Limb (tissue), 2 donors: ENCODE results near the gene WRAP73.

Experiments used
- DNase-seq, 2 donors: peaks; one replicate each; pipeline ENCODE4 v3.0.0-alpha.2; 2016; ENCODE audit errors: extremely low spot score in 2 of 2

Gene WRAP73, protein sequence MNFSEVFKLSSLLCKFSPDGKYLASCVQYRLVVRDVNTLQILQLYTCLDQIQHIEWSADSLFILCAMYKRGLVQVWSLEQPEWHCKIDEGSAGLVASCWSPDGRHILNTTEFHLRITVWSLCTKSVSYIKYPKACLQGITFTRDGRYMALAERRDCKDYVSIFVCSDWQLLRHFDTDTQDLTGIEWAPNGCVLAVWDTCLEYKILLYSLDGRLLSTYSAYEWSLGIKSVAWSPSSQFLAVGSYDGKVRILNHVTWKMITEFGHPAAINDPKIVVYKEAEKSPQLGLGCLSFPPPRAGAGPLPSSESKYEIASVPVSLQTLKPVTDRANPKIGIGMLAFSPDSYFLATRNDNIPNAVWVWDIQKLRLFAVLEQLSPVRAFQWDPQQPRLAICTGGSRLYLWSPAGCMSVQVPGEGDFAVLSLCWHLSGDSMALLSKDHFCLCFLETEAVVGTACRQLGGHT

DNA sequence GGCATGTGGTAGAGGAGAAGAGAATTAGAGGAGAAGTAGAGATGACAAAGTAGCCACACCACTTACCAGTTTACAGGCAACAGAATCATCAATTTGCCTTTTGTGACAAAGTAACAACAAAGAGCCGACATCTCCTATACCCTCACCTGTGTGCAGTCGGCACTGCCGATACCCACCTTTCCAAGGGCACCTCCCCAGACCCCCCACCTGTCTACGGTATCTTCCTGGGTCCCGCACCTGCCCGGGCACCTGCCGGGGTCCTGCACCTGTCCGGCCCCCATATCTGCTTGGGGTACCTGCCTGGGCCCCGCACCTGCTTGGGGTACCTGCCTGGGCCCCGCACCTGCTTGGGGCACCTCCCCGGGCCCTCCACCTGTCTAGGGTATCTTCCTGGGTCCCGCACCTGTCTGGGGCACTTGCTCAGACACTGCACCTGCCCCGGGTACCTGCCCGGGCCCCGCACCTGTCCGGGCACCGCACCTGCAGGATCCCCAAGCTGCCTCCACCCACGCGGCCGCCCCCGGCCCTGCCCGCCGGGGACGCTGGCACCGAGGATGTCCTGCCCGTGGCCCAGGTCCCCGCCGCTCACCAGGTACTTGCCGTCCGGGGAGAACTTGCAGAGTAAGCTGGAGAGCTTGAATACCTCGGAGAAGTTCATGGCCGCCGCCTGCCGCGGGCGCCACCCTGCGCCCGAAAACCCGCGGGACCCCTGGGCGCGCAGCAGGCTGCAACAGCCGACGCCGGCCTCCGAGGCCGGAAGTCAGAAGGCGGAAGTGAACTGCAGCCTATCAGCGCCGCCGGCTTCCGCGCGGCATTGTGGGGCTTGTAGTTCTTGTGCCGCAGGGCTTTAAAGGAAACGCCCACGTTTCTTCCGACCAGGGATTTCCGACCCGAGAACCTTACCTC lies at the start of gene WRAP73:
Gene WRAP73, minus strand, starts transcription at position 762 of the 906 bp plus-strand sequence. Its CDS starts 104 bp downstream, at position 658.
- DNase-seq, result peak; percentile 87 to 91

DNA sequence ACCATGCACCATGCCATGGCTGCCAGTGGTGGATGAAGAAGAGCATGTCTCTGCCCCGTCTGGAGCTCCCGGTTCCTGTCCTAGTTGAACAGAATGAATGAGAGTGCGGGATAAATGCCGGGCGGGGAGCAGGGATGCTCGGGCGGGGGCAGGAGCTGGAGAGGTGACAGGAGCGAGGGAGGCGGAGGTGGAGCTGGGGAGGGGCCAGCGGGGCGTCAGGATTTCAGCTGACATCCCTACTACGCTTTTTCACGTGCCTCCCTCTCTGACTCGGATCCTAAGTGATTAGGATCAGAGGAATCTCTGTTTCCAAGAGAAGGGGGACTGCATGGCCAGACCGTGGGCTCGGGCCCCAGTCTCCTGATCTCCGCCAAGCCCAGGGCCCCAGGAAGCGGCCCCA lies 49.7 kb upstream of the WRAP73 start:
- DNase-seq, result no peak

DNA sequence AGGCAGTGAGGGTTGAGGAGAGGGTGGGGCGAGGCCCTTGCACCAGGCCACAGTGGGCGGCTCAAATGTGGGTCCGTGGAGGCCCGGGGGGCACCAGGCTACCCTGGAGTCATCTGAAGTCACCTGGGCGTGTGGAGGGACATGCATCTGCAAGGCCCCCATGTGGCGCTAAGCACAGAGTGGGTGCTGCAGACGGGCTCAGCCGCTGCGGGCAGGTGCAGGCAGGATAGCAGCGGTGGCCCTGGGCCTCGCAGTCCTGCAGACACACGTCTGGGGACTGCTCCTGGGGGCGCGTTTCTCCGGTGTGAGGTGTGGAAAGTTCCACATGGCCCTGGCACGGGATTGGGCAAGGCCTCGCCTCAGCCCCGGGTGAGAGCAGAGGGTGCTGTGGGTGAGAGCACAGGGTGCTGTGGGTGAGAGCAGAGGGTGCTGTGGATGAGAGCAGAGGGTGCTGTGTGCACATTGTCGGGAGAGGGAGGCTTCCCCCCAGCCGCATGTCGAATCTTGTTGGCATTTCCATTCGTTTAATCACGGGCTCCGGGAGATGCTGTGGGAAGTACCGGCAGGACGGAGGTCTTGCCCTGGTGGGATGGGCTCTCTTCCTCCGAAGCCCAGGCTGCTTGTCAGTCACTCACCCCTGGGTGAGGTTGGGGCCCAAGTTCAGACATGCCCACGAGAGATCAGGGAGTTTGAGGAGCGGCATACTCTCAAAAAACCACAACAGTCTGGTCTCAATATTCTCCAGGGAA lies 48.9 kb upstream of the WRAP73 start:
- DNase-seq, result no peak

DNA sequence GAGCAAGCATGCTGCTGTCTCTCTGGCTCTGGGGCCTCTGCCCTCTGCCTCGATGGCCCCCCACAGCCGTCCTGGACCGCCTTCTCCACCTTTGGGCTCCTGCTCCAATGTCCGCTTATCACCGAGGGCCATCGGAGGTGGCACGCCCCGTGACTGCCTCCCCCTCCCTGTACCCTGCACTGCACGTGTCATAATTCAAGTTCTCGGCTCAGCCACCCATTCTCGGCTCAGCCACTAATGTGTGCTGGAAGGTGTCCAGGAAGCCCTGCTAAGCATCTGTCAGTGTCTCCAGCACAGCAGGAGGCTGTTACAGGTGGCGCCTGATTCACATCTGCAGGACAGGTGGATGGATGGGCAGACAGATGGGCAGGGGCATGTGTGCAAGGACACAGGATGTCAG lies 47.9 kb upstream of the WRAP73 start:
- no peak for DNase-seq

DNA sequence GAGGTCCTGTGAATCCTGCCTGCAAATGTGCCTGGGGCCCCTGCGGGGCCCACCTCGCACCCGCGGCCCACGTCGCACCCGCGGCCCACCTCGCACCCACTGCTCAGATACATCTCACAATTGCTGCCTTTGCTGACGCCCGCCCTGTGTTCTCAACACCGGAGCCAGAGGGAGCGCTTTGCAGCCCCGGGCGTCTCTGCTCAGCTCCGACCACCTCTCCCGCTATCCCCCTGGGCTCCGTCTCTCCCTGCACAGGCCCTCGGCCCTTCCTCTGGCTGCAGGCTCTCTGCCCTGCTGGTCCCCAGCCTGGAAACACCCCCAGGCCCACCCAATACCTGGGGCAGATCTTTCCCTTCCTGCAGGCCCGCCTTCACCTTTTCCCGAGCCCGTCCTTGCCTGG lies 47.2 kb upstream of the WRAP73 start:
- no peak for DNase-seq

DNA sequence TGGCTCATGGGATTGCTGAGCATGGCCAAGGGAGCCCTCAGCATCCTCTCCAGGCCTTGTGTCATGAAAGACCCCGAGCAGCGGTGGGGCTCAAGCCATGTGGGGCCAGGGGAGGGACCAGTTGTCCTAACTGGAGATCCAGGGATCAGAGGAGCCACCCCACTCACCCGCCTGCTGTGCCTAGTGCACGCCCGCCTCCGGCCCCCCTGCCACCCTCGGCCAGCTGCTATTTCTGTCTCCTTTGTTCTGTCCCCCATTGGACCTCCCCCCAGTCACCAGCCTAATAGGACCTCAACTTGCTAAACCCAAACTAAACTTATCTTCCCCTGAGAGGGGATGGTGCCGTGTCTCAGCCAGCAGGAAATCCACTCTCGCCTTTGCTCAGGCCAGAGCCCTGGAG lies 46.8 kb upstream of the WRAP73 start:
- no peak for DNase-seq

DNA sequence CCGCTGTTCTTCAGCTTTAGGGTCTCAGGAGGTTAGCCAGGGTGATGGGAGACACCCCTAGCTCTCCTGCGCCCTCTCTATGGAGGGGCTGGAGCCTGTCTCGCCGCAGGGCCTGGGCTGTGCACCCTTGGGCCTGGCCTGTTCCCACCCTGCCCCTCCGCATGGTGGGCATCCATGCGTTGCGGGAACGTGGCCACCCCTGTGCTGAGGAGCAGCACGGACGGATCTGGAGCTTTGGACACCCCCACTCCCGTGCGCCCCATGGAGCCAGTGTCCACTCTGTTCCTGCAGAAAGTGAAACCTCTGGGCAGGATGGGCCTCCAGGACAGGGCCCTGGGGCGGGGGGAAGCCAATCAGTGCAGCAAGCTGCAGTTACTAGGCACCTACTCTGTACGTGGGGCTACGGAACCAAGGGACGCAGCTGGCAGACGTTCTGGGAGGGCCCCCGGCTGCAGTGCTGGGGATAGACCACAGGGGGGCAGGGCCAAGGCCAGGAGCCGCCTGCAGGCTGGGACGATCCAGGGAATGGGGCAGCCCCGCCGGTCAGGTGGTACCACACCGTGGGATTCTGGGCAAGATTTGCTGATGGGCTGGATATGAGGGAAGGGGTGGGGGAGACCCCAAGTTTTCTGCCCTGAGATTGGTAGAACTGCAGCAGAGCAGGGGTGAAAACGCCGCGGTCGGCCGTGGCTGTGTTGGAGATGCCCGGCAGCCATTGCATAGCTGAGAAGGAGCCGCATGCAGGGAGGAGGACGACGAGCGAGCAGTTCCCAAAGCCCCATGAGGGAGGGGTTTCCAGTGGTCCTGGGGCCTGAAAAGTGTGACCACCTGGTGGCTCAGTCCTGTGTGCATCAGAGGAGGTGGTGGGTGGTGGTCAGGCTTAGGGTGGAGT lies 45.7 kb upstream of the WRAP73 start:
- DNase-seq, result peak in 1 of 2 donors; percentile 63

DNA sequence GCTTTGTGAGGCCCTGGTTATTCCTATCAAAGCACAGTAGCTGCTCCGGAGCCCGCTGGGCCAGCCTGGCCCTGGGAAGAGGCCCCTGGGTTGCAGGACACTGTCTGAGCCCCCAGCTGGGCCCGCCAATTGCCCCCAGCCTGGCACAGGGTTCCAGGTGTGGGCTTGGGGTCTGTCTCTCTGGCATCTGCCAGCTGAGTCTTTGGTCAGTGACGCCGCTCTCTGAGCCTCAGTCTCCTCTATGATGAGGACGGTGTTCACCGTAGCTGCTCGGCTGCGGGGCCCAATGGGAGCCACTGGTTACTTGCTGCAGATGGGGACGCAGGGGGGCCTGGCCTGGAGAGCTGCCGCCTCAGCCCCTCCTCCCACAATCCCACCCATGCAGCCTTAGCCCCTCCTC lies 43.4 kb upstream of the WRAP73 start:
- DNase-seq, result no peak

DNA sequence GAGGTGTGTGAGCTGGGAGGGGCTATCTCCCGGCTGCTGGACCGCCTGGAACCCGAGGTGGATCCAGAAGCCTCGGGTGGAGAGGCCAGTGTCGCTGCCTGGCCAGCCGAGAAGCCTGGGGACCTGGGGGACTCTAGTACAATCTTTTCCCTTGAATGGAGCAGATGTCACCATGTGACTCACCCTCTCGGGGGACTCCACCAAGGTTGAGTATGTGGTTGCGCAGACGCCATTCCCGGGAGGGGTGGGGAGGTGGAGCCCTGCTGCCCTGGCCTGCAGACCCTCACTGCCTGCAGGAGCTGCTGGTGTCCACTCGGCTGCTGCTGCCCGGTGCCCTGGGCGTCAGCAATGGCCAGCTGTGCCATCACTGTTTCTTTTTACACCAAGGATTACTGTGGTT lies 42.7 kb upstream of the WRAP73 start:
- DNase-seq, result no peak

DNA sequence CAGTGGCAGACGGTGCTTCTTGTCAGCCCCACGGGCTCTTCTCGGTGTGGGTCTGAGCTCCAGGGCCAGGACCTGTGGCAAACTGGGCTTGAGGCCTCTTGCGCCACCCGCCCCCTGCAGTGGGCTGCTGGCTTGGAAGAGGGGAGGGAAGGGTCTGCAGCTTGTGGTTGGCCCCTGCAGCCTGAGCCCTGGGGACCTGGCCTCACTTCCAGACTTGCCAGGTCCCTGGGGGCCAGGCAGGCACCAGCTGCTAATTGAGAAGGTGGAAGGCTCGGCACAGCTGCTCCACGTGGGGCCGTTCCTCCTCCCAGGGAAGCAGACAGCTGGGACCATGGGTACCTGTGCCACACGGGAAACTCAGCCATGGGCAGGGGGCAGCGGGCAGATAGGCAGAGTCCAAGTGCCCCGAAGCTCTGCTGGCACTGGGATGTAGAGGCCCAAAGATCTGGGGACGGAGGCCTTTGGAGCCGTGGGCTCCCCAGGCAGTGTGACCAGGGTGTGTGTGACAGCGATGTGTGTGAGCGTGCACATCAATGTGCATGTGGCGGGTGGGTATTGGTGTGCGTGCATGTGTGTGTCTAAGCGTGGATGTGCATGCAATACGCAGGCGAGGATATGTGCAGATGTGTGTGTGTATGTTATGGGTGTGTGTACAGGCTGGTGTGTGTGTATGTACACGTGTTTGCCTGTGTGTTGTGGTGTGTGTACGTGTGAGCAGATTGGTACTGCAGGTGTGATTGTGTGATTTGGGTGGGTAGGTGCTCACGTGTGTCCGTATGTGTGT lies 41.7 kb upstream of the WRAP73 start:
- no peak for DNase-seq

DNA sequence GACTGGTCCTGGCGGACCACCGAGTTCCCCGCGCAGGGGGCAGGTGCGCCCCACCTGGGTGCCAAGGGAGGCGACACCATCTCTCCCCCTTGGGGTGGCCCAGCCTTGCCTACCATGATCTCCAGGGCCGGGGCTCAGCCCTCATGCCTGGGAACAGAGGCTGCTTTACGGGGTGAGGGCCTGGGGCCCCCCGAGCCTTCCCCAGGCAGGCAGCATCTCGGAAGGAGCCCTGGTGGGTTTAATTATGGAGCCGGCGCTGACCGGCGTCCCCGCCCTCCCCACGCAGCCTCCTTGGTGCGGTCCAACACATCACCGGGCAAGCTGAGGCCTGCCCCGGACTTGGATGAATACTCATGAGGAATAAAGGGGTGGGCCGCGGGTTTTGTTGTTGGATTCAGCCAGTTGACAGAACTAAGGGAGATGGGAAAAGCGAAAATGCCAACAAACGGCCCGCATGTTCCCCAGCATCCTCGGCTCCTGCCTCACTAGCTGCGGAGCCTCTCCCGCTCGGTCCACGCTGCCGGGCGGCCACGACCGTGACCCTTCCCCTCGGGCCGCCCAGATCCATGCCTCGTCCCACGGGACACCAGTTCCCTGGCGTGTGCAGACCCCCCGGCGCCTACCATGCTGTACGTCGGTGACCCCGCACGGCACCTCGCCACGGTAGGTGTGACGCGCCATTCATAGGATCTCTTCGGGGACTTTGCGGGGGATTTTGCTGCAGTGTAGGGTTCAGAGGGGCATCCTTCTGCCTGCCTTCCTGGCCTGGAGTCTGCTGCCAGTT lies 40.6 kb upstream of the WRAP73 start:
- DNase-seq, result no peak

DNA sequence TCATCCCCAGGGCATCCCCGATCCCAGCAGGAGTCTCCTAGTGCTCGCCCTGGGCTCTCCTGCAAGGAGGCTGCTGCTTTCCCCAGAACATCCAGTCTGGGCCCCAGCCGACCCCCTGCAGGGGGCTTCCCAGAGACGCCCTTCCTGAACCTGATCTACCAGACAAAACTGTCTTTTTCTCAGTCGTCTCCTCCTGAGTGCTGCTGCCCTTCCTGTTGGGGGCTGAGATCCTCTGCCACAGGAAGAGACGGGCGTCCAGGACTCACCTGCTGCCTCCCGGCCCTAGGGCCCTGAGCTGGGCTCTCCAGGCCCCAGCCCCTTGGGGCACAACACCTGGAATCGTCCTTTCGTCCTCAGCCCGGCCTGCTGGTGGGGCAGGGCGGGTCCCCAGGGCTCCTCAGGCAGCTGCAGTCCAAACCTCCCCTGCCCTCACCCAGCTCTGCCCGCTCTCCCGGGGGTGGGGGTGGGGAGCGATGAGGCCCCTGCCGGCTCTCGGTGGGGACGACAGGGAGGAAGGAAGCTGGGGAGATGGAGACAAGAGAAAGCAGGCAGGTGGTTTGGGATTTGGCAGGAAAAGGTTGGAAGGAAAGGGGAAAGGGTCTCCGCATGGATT lies 39.3 kb upstream of the WRAP73 start:
- DNase-seq, result no peak

DNA sequence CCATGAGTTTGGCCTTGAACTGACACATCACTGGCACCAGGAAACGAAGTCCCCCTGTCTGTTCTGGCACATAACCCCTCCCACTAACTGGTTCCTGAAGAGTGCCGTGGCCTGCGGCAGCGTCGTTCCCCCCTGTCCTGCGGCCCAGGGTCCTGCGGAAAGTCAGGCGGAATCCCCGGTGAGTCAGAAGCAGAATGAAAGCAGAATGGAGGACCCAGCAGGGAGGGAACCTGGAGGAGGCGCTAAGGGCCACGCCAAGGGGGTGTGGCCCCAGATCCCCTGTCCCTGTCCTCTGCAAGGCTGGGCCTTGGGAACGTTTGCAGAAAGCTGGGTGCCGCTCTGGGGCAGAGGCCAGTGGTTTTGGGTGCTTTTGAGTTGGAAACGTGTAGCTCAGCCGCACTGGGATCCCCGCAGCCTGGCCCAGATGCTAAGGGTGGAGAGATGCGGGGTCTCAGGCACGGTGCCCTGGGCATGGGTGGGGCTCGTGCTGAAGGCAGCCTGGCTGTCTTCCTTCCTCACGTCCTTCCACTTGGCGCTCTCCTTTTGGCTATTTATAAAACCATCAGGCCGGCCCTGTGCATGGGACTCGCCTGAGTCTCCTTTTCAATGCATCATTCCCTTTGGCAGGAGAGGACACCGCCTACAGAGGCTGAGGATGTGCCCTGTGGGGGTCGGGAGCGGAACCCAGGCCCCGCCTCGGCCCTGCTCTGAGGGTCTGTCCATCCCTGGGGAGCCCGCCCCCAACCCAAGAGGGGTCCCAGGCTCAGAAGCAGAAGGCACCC lies 38.6 kb upstream of the WRAP73 start:
- DNase-seq, result no peak

DNA sequence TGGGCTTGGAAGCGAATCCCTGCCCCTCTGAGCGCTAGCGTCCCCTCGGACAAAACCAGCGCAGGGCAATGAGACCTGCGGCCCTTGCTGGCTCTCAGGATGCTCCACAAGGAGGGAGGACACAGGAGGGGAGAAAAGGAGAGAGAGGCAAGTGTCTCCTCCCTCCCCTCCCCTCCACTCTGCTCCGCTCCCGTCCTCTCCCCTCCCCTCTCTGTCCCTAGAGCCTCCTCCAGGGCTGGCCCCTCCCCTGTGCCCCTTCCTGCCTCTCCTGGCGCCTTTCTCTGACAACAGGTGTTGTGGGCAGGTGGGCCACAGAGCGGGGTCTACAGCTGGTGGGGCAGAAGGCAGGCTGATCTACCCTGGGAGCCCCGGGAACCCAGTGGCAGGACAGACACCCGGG lies 37.6 kb upstream of the WRAP73 start:
- no peak for DNase-seq

DNA sequence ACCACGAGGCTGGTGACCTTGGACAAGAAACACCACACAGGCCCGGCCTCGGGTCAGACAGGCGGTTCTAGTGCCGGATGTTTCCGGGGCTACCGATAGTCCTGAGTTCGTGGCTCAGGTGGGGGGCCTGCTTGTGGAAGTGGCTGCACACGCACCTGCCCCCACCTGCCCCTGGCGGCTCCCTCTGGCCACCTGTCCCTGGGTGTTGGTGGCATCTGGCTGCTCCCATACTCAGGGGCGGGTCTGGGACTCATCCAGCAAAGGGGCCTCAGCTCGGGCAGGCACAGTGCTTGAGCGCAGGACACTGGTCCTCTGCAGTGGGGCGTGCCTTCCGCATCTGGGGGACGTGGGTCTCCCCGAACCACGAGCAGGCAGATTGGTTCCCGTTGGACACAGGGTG lies 36.0 kb upstream of the WRAP73 start:
- DNase-seq, result no peak

DNA sequence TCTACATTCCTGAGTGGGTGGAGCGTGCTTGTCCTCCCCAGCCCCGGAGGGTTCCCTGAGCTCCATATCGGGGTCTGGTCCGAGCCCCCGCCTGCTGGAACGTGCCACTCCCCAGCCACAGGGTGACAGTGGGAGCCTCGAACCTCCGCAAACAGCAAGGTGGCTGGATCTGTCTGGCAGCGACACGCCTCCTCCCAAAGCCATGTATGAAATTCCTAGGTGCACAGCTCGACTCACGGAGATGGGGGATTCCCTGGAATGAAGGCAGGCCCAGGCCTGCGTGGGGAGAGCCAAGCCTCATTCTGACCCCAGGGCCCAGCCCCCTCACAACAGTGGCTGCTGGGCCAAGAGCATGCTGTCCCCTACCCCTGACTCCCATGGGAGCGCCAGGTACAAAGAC lies 35.3 kb upstream of the WRAP73 start:
- no peak for DNase-seq

DNA sequence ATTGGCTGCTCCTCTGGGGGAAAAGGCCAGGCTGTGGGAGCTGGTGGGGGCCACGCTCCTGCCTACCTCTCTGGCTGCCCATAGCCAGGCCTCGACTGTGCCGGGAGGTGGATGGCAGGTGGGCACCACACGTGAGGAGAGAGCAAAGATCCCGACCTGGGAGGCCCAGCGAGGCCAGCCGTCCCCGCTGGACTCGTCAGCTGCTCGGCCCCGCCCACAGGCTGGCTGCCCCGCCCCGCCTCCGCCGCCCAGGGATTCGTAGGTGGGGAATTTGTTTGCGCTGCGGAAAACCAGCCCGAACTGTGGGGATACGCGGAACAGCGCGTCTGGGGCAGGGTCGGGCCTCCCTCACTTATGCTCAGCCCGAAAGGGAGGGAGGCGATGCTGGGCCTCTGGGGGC lies 34.1 kb upstream of the WRAP73 start:
- no peak for DNase-seq

DNA sequence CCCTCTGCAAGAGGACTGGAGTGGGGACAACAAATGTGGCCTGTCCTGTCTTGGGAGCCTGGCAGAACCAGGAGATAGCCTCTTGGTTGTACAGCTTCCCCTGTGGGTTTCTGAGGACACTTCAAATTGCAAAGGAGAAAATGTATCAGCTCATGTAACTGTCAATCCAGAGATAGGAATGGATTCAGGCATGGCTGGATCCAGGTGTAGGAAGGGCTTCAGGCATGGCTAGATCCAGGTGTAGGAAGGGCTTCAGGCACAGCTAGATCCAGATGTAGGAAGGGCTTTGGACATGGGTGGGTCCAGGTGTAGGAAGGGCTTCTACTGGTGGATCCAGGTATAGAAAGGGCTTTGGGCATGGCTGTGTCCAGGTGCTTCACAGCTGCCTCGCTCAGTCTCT lies 33.3 kb upstream of the WRAP73 start:
- no peak for DNase-seq
